H1 (cell line): Measurements from ENCODE around the gene NCK2. TPM values are rescaled to one million over a fixed set of nuclear protein-coding genes. Genes with fewer than 3 reads are reported as not detected.

Experiments
- CTCF ChIA-PET: fragments of 300-600 bp; sonication (Branson Sonifier 250); formaldehyde crosslinking; loops from one replicate; lab custom pipeline; 2021; ENCODE audit not compliant: partially characterized antibody; lab: Charles Lee
- POLR2A ChIA-PET: fragments of 300-600 bp; sonication (Branson Sonifier 250); formaldehyde crosslinking; loops from one replicate; lab custom pipeline; 2021; ENCODE audit warnings: inconsistent platforms; ENCODE audit not compliant: partially characterized antibody; lab: Charles Lee
- DNase-seq, 2 experiments: peaks; one replicate each; pipeline versions ENCODE4 v3.0.0 to v3.0.0-alpha.2; 2010 to 2022; ENCODE audit warnings: low spot score in 2 of 2, low read depth in 1 of 2, mixed read lengths in 1 of 2
- FAIRE-seq: peaks from 2 replicates; lab custom pipeline; 2011; peaks lifted over from hg19 to GRCh38; lab: Jason Lieb, UNC
- H2AFZ ChIP-seq: 2 replicates; pipeline ENCODE4 v1.8.1; 2012; ENCODE audit warnings: low read length, inconsistent platforms
- H2AK5ac ChIP-seq: 2 replicates; pipeline ENCODE4 v1.6.1; 2013; ENCODE audit warnings: low read depth, low read length
- H2BK120ac ChIP-seq: replicated peaks from 2 replicates; pipeline ENCODE3; 2013; ENCODE audit warnings: low read depth, low read length, inconsistent platforms
- H2BK12ac ChIP-seq: 2 replicates; pipeline ENCODE4 v1.6.1; 2013; ENCODE audit warnings: low read depth, low read length
- H2BK15ac ChIP-seq: 2 replicates; pipeline ENCODE4 v1.6.1; 2013; ENCODE audit warnings: low read length
- H2BK20ac ChIP-seq: 2 replicates; pipeline ENCODE4 v1.6.1; 2013; ENCODE audit warnings: low read length
- H2BK5ac ChIP-seq: 2 replicates; pipeline ENCODE4 v1.6.1; 2013; ENCODE audit warnings: low read depth, low read length
- H3K14ac ChIP-seq: 2 replicates; pipeline ENCODE4 v1.6.1; 2013; ENCODE audit warnings: inconsistent platforms; ENCODE audit not compliant: insufficient read length
- H3K18ac ChIP-seq: 2 replicates; pipeline ENCODE4 v1.6.1; 2013; ENCODE audit warnings: low read length; ENCODE audit errors: extremely low read depth
- H3K23ac ChIP-seq: 2 replicates; pipeline ENCODE4 v1.6.1; 2013; ENCODE audit warnings: inconsistent platforms; ENCODE audit not compliant: insufficient read length
- H3K23me2 ChIP-seq: 2 replicates; pipeline ENCODE4 v1.6.1; 2013; ENCODE audit warnings: low read depth, low read length
- H3K27ac ChIP-seq: 2 replicates; pipeline ENCODE4 v1.6.1; 2011; ENCODE audit warnings: low read depth, low read length, inconsistent platforms
- H3K27me3 ChIP-seq, 4 experiments: replicated peaks in 1 of 4; 1 replicate in 1 of 4; 2 replicates in 3 of 4; pipeline versions ENCODE4 v1.6.1 to v1.8.1; 2011 to 2013; ENCODE audit warnings: low read length in 3 of 4, mild to moderate bottlenecking in 3 of 4, inconsistent platforms in 2 of 4, mixed read lengths in 2 of 4, moderate library complexity in 1 of 4; ENCODE audit not compliant: control insufficient read depth in 3 of 4, insufficient read depth in 3 of 4; ENCODE audit errors: extremely low read depth in 1 of 4
- H3K36me3 ChIP-seq, 4 experiments: 2 replicates each; pipeline versions ENCODE4 v1.6.1 to v1.8.1; 2011 to 2013; ENCODE audit warnings: mild to moderate bottlenecking in 4 of 4, low read length in 3 of 4, moderate library complexity in 2 of 4, control low read depth in 1 of 4, inconsistent platforms in 1 of 4; ENCODE audit not compliant: insufficient read depth in 4 of 4, control insufficient read depth in 2 of 4
- H3K4ac ChIP-seq: replicated peaks from 2 replicates; pipeline ENCODE3; 2013; ENCODE audit warnings: low read length, low read depth, mixed read lengths, inconsistent platforms; ENCODE audit not compliant: insufficient read length
- H3K4me1 ChIP-seq, 4 experiments: replicated peaks in 1 of 4; 1 replicate in 1 of 4; 2 replicates in 3 of 4; pipeline versions ENCODE4 v1.6.1 to v1.8.1; 2011 to 2013; ENCODE audit warnings: low read length in 3 of 4, inconsistent platforms in 2 of 4, mixed read lengths in 1 of 4; ENCODE audit not compliant: insufficient read depth in 4 of 4, control insufficient read depth in 3 of 4
- H3K4me2 ChIP-seq, 2 experiments: 2 replicates each; pipeline versions ENCODE4 v1.6.1 to v1.8.1; 2011 to 2013; ENCODE audit warnings: low read depth in 2 of 2, low read length in 2 of 2, control low read depth in 1 of 2, inconsistent platforms in 1 of 2, mild to moderate bottlenecking in 1 of 2; ENCODE audit not compliant: insufficient read depth in 1 of 2
- H3K4me3 ChIP-seq, 4 experiments: fragments of 200-600, 300-600 bp in 1 of 4; sonication (generic), shearing (Covaris generic), sonication (Bioruptor Twin) in 1 of 4; 2 replicates each; pipeline versions ENCODE4 v1.5.1 to v1.8.1; 2011 to 2016; ENCODE audit warnings: low read length in 4 of 4, low read depth in 3 of 4, control low read depth in 2 of 4, inconsistent platforms in 2 of 4, mild to moderate bottlenecking in 2 of 4, mixed read lengths in 1 of 4, moderate library complexity in 1 of 4; ENCODE audit not compliant: insufficient read depth in 2 of 4; ENCODE audit errors: extremely low read depth in 1 of 4
- H3K56ac ChIP-seq: replicated peaks from 2 replicates; pipeline ENCODE3; 2013; ENCODE audit warnings: low read depth, mild to moderate bottlenecking, mixed read lengths, low read length, inconsistent platforms; ENCODE audit not compliant: insufficient read length
- H3K79me1 ChIP-seq: 2 replicates; pipeline ENCODE4 v1.6.1; 2013; ENCODE audit warnings: low read depth, low read length, control low read depth
- H3K79me2 ChIP-seq, 2 experiments: 2 replicates each; pipeline versions ENCODE4 v1.6.1 to v1.8.1; 2012 to 2013; ENCODE audit warnings: low read length in 2 of 2, mild to moderate bottlenecking in 2 of 2, inconsistent platforms in 1 of 2; ENCODE audit not compliant: insufficient read depth in 2 of 2, control insufficient read depth in 1 of 2
- H3K9ac ChIP-seq, 4 experiments: replicated peaks in 1 of 4; 1 replicate in 1 of 4; 2 replicates in 3 of 4; pipeline versions ENCODE4 v1.6.1 to v1.8.1; 2011 to 2013; ENCODE audit warnings: low read depth in 3 of 4, low read length in 3 of 4, control low read depth in 2 of 4, mild to moderate bottlenecking in 2 of 4, moderate library complexity in 2 of 4, inconsistent platforms in 1 of 4; ENCODE audit errors: extremely low read depth in 1 of 4
- H3K9me3 ChIP-seq, 2 experiments: 2 replicates each; pipeline versions ENCODE4 v1.6.1 to v1.8.1; 2012 to 2013; ENCODE audit warnings: mild to moderate bottlenecking in 2 of 2, moderate library complexity in 2 of 2, control low read depth in 1 of 2, inconsistent platforms in 1 of 2, low read depth in 1 of 2, low read length in 1 of 2, mixed read lengths in 1 of 2; ENCODE audit not compliant: insufficient read depth in 2 of 2
- H4K20me1 ChIP-seq, 2 experiments: replicated peaks in 1 of 2; 2 replicates each; pipeline versions ENCODE3 to v1.8.1; 2011 to 2013; ENCODE audit warnings: inconsistent platforms in 2 of 2, low read length in 2 of 2, mild to moderate bottlenecking in 1 of 2; ENCODE audit not compliant: insufficient read depth in 2 of 2, control insufficient read depth in 1 of 2
- H4K5ac ChIP-seq: 2 replicates; pipeline ENCODE4 v1.6.1; 2013; ENCODE audit warnings: low read length, low read depth, mixed read lengths, inconsistent platforms; ENCODE audit not compliant: insufficient read length
- H4K8ac ChIP-seq: 2 replicates; pipeline ENCODE4 v1.8.0; 2013; ENCODE audit warnings: mild to moderate bottlenecking, moderate library complexity, low read length, inconsistent platforms; ENCODE audit not compliant: insufficient read depth; ENCODE audit errors: extremely low read depth
- H4K91ac ChIP-seq: replicated peaks from 2 replicates; pipeline ENCODE3; 2013; ENCODE audit warnings: low read length, mixed read lengths, inconsistent platforms; ENCODE audit not compliant: insufficient read length
- EZH2 ChIP-seq: fragments of 200-600 bp; sonication (generic); IDR thresholded peaks from 2 replicates; pipeline ENCODE4 v1.7.1; 2012; ENCODE audit warnings: low read depth, mild to moderate bottlenecking, moderate library complexity, low read length, inconsistent platforms; ENCODE audit not compliant: severe bottlenecking
- JUND ChIP-seq: IDR thresholded peaks from 2 replicates; pipeline ENCODE4 v1.6.1; 2011; ENCODE audit warnings: mild to moderate bottlenecking, improper control_type of control experiment, low read length
- SP2 ChIP-seq: IDR thresholded peaks from 2 replicates; pipeline ENCODE4 v1.6.1; 2012; ENCODE audit warnings: mild to moderate bottlenecking, low read length, inconsistent platforms
- TAF7 ChIP-seq: optimal IDR thresholded peaks from 2 replicates; pipeline ENCODE3; 2011; ENCODE audit warnings: low read depth, mild to moderate bottlenecking, inconsistent platforms, low read length, moderate library complexity, borderline replicate concordance
- TEAD4 ChIP-seq: IDR thresholded peaks from 2 replicates; pipeline ENCODE4 v1.6.1; 2012; ENCODE audit warnings: low read depth, low read length, inconsistent platforms, mixed read lengths
- WGBS, 2 experiments: shearing (Covaris generic) in 1 of 2; methylation state at CpG; one replicate each; pipeline versions ENCODE4 v1.1.6 to v1.1.7; 2013 to 2015; ENCODE audit warnings: low lambda C conversion rate in 2 of 2, mixed read lengths in 2 of 2, inconsistent platforms in 1 of 2, low coverage in 1 of 2, missing lambda C conversion rate in 1 of 2; ENCODE audit not compliant: insufficient replicate concordance in 2 of 2, insufficient coverage in 1 of 2, insufficient read length in 1 of 2; ENCODE audit errors: extremely low coverage in 1 of 2, missing lambda C conversion rate in 1 of 2; 5-methylcytosine and 5-hydroxymethylcytosine counted together
- polyA plus RNA-seq, 7 experiments: library from polyadenylated mRNA; depleted of rRNA in 3 of 7; stranded (reverse) in 5 of 7; unstranded in 2 of 7; fragments of >200 nt in 5 of 7; fragments of 200-250 nt in 2 of 7; gene quantifications; 1 replicate in 5 of 7; 2 replicates in 1 of 7; 4 replicates in 1 of 7; pipeline versions ENCODE4 v1.2.1 to v1.2.3, GENCODE V29; 2011 to 2013; ENCODE audit warnings: missing spikeins in 2 of 7, mixed read lengths in 2 of 7
- total RNA-seq: library from RNA; stranded (reverse); fragmentation: NEBNext Ultra II Directional; extraction: Animal tissue kit (Norgen Biotek cat#: 25700); gene quantifications from 2 replicates; pipeline ENCODE4 v1.2.1, GENCODE V29; 2021

The NCK2 gene
- total and polyA plus RNA-seq, 2 of the 8 experiments (the other 6 are each of a cell fraction or from before 2014, with no cell fraction given) = 30.3 to 65.7 TPM

DNA sequence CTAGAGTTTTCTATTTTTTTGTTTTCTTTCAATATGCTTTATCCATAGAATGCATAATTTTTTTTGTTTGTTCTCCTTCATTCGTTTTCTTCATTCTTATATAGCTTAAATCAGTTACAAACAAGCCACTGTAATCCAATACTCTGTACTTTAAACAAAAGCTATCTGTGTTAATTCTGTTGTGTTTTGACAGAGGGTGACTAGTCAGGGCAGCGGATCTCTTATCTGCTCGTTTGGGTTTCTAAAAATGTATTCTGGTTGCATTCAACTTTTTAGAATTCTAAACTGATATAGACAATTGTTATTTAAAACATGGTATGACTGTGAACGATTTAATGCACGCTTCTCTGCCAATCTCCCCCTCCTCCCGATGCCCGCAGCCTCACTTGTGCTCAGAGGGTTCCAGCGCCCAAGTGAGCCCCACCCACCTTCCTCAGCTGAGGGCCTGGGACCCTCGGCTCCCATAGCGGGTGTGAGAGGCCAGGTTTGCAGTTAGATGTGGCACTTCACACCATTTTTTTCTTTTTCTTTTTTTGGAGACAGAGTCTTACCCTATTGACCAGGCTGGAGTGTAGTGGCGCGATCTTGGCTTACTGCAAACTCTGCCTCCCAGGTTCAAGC is 44.1 kb downstream of the NCK2 start:
- CTCF ChIA-PET = interaction anchor here (0.6 to 1.3 kb wide), 6 partner anchors 9 to 223 kb away, joined by 3 to 5 read pairs (median 3); no protein-coding TSS in a partner anchor

More for the DNA sequence above, 44.1 kb downstream of the NCK2 start:
- Histone ChIP-seq H2BK120ac (no peak overlapping the region), H3K79me2 (peaks cover 6 to 93% of the 10 kb centered on the region in 2 experiments; a peak in 3 of 4 replicates), H3K79me1 (peaks cover 20% of the 10 kb centered on the region), H3K4ac (no peak overlapping the region), H3K14ac (no peak overlapping the region), H2BK5ac (no peak overlapping the region), H3K56ac (no peak overlapping the region), H3K18ac (no peak overlapping the region), H4K91ac (no peak overlapping the region), H3K27me3 (no peaks in the 10 kb centered on the region), H3K9me3 (no peaks in the 10 kb centered on the region), H2AFZ (no peak overlapping the region), H4K8ac (no peak overlapping the region), H3K4me3 (no peak overlapping the region), H3K23ac (no peak overlapping the region), H3K4me1 (peaks cover 0 to 11% (median 3%) of the 10 kb centered on the region in 4 experiments; a peak in 3 of 7 replicates), H3K4me2 (no peak overlapping the region), H3K36me3 (no peaks in the 10 kb centered on the region), H4K5ac (no peak overlapping the region), H2BK20ac (no peak overlapping the region), H2BK15ac (no peak overlapping the region), H2AK5ac (no peak overlapping the region), H3K9ac (no peak overlapping the region), H2BK12ac (no peak overlapping the region), H3K23me2 (no peaks in the 10 kb centered on the region), H4K20me1 (peaks cover 4 to 20% of the 10 kb centered on the region in 2 experiments), H3K27ac (no peak overlapping the region)
- 91% methylated on average over 12 of the region's 12 CpGs; no CpG with 5 or more reads in 1 of the 2 experiments for WGBS, 2 experiments
- FAIRE-seq (no peak), DNase-seq (no peak)
- TF ChIP-seq TAF7 = no peak
- TF ChIP-seq EZH2 = no peak
- TF ChIP-seq TEAD4 = no peak
- no peak for TF ChIP-seq SP2
- no peak for TF ChIP-seq JUND
- POLR2A ChIA-PET = interaction anchor here (1.4 kb wide), 1 partner anchor 45 kb away, joined by 3 read pairs; no protein-coding TSS in a partner anchor
